ENCODE measurements around the gene SLC34A1.

SLC34A1 gene

GRCh38 chr5:177442066-177442826 is 58.0 kb downstream of the SLC34A1 start:
- Histone ChIP-seq H3K27me3 (ENCODE audit: insufficient read depth, low read length, poor library complexity) (no peaks in the 10 kb centered on the region), H3K56ac (ENCODE audit: low read length) (no peak overlapping the region), H2AK5ac (ENCODE audit: low read length) (no peak overlapping the region), H3K4me3 (ENCODE audit: low read length) (no peak overlapping the region), H4K5ac (ENCODE audit: low read length) (no peak overlapping the region), H3K18ac (ENCODE audit: low read length) (no peak overlapping the region), H3K4me2 (ENCODE audit: low read length) (no peak overlapping the region), H3K79me2 (ENCODE audit: control insufficient read depth, insufficient read depth, low read length) (no peaks in the 10 kb centered on the region), H3K27ac (ENCODE audit: low read depth, low read length) (no peak overlapping the region), H3K36me3 (ENCODE audit: control insufficient read depth, insufficient read depth, low read length) (peaks cover 1% of the 10 kb centered on the region), H3K23ac (ENCODE audit: low read length) (no peak overlapping the region), H2BK120ac (ENCODE audit: low read depth, low read length) (no peak overlapping the region), H3K4ac (ENCODE audit: low read depth, low read length) (no peak overlapping the region), H3K9ac (ENCODE audit: low read length) (no peak overlapping the region), H3K4me1 (ENCODE audit: control insufficient read depth, low read depth, low read length) (no peaks in the 10 kb centered on the region), H3K79me1 (ENCODE audit: low read length) (no peaks in the 10 kb centered on the region), H2BK5ac (ENCODE audit: low read length) (no peak overlapping the region), H4K8ac (ENCODE audit: low read depth, low read length) (no peak overlapping the region), H2BK15ac (replicated peaks; ENCODE audit: low read depth) (no peak overlapping the region)
- no CpG with 5 or more reads among the region's 20 CpGs for WGBS (ENCODE audit: extremely low coverage, insufficient coverage, low lambda C conversion rate)
- DNase-seq = no peak

GRCh38 chr5:177443144-177443983 is 59.1 kb downstream of the SLC34A1 start:
- no peak overlapping the region for H3K4ac ChIP-seq (ENCODE audit: low read depth, low read length)
- no peak overlapping the region for H2BK120ac ChIP-seq (ENCODE audit: low read depth, low read length)
- H3K79me1 ChIP-seq (ENCODE audit: low read length) = no peaks in the 10 kb centered on the region
- H3K36me3 ChIP-seq (ENCODE audit: control insufficient read depth, insufficient read depth, low read length) = peaks cover 1% of the 10 kb centered on the region
- H2AK5ac ChIP-seq (ENCODE audit: low read length) = no peak overlapping the region
- WGBS (ENCODE audit: extremely low coverage, insufficient coverage, low lambda C conversion rate) = no CpG with 5 or more reads among the region's 15 CpGs
- H3K4me1 ChIP-seq (ENCODE audit: control insufficient read depth, low read depth, low read length) = peaks cover 2% of the 10 kb centered on the region
- H3K79me2 ChIP-seq (ENCODE audit: control insufficient read depth, insufficient read depth, low read length) = no peaks in the 10 kb centered on the region
- no peak overlapping the region for H3K4me2 ChIP-seq (ENCODE audit: low read length)
- no peaks in the 10 kb centered on the region for H3K27me3 ChIP-seq (ENCODE audit: insufficient read depth, low read length, poor library complexity)
- no peak overlapping the region for H2BK5ac ChIP-seq (ENCODE audit: low read length)
- no peak overlapping the region for H2BK15ac ChIP-seq (replicated peaks; ENCODE audit: low read depth)
- no peak overlapping the region for H4K5ac ChIP-seq (ENCODE audit: low read length)
- no peak overlapping the region for H4K8ac ChIP-seq (ENCODE audit: low read depth, low read length)
- no peak overlapping the region for H3K18ac ChIP-seq (ENCODE audit: low read length)
- H3K9ac ChIP-seq (ENCODE audit: low read length) = no peak overlapping the region
- no peak for DNase-seq
- H3K23ac ChIP-seq (ENCODE audit: low read length) = no peak overlapping the region
- no peak overlapping the region for H3K56ac ChIP-seq (ENCODE audit: low read length)
- H3K27ac ChIP-seq (ENCODE audit: low read depth, low read length) = no peak overlapping the region
- no peak overlapping the region for H3K4me3 ChIP-seq (ENCODE audit: low read length)

- Histone ChIP-seq H4K8ac (ENCODE audit: low read depth, low read length) (no peak overlapping the region), H3K4me3 (ENCODE audit: low read length) (no peak overlapping the region), H3K79me1 (ENCODE audit: low read length) (no peaks in the 10 kb centered on the region), H3K27me3 (ENCODE audit: insufficient read depth, low read length, poor library complexity) (no peaks in the 10 kb centered on the region), H3K4ac (ENCODE audit: low read depth, low read length) (no peak overlapping the region), H3K4me1 (ENCODE audit: control insufficient read depth, low read depth, low read length) (peaks cover 2% of the 10 kb centered on the region), H3K56ac (ENCODE audit: low read length) (no peak overlapping the region), H2BK5ac (ENCODE audit: low read length) (no peak overlapping the region), H2BK120ac (ENCODE audit: low read depth, low read length) (no peak overlapping the region), H3K36me3 (ENCODE audit: control insufficient read depth, insufficient read depth, low read length) (no peaks in the 10 kb centered on the region), H3K27ac (ENCODE audit: low read depth, low read length) (no peak overlapping the region), H3K18ac (ENCODE audit: low read length) (no peak overlapping the region), H3K79me2 (ENCODE audit: control insufficient read depth, insufficient read depth, low read length) (no peaks in the 10 kb centered on the region), H3K9ac (ENCODE audit: low read length) (no peak overlapping the region), H2AK5ac (ENCODE audit: low read length) (no peak overlapping the region), H3K4me2 (ENCODE audit: low read length) (no peak overlapping the region), H2BK15ac (replicated peaks; ENCODE audit: low read depth) (no peak overlapping the region), H3K23ac (ENCODE audit: low read length) (no peak overlapping the region), H4K5ac (ENCODE audit: low read length) (no peak overlapping the region)
- no peak for DNase-seq
- no CpG with 5 or more reads among the region's 7 CpGs for WGBS (ENCODE audit: extremely low coverage, insufficient coverage, low lambda C conversion rate)
Measured at GRCh38 chr5:177444106-177445051, 60.1 kb downstream of the SLC34A1 start.

- H3K4ac ChIP-seq (ENCODE audit: low read depth, low read length) = no peak overlapping the region
- H3K79me2 ChIP-seq (ENCODE audit: control insufficient read depth, insufficient read depth, low read length) = no peaks in the 10 kb centered on the region
- no peaks in the 10 kb centered on the region for H3K79me1 ChIP-seq (ENCODE audit: low read length)
- no peak overlapping the region for H2BK5ac ChIP-seq (ENCODE audit: low read length)
- H2BK120ac ChIP-seq (ENCODE audit: low read depth, low read length) = no peak overlapping the region
- no peak overlapping the region for H3K9ac ChIP-seq (ENCODE audit: low read length)
- H3K56ac ChIP-seq (ENCODE audit: low read length) = no peak overlapping the region
- no peak overlapping the region for H3K18ac ChIP-seq (ENCODE audit: low read length)
- peaks cover 2% of the 10 kb centered on the region for H3K4me1 ChIP-seq (ENCODE audit: control insufficient read depth, low read depth, low read length)
- DNase-seq = no peak
- H2BK15ac ChIP-seq (replicated peaks; ENCODE audit: low read depth) = no peak overlapping the region
- no peak overlapping the region for H3K27ac ChIP-seq (ENCODE audit: low read depth, low read length)
- no CpG with 5 or more reads among the region's 10 CpGs for WGBS (ENCODE audit: extremely low coverage, insufficient coverage, low lambda C conversion rate)
- H3K23ac ChIP-seq (ENCODE audit: low read length) = no peak overlapping the region
- no peak overlapping the region for H3K4me3 ChIP-seq (ENCODE audit: low read length)
- H2AK5ac ChIP-seq (ENCODE audit: low read length) = no peak overlapping the region
- no peaks in the 10 kb centered on the region for H3K27me3 ChIP-seq (ENCODE audit: insufficient read depth, low read length, poor library complexity)
- no peak overlapping the region for H4K8ac ChIP-seq (ENCODE audit: low read depth, low read length)
- no peak overlapping the region for H3K4me2 ChIP-seq (ENCODE audit: low read length)
- no peaks in the 10 kb centered on the region for H3K36me3 ChIP-seq (ENCODE audit: control insufficient read depth, insufficient read depth, low read length)
- H4K5ac ChIP-seq (ENCODE audit: low read length) = no peak overlapping the region
Measured at GRCh38 chr5:177445052-177445916, 61.0 kb downstream of the SLC34A1 start.

- H3K9ac ChIP-seq (ENCODE audit: low read length) = peak overlapping the region; percentile 76
- no peak overlapping the region for H3K27ac ChIP-seq (ENCODE audit: low read depth, low read length)
- H3K36me3 ChIP-seq (ENCODE audit: control insufficient read depth, insufficient read depth, low read length) = no peaks in the 10 kb centered on the region
- peak overlapping the region; percentile 85 for H3K23ac ChIP-seq (ENCODE audit: low read length)
- no peak overlapping the region for H3K4me2 ChIP-seq (ENCODE audit: low read length)
- no peaks in the 10 kb centered on the region for H3K79me2 ChIP-seq (ENCODE audit: control insufficient read depth, insufficient read depth, low read length)
- H3K27me3 ChIP-seq (ENCODE audit: insufficient read depth, low read length, poor library complexity) = no peaks in the 10 kb centered on the region
- no peak overlapping the region for H3K4me3 ChIP-seq (ENCODE audit: low read length)
- no CpG with 5 or more reads among the region's 8 CpGs for WGBS (ENCODE audit: extremely low coverage, insufficient coverage, low lambda C conversion rate)
- no peak overlapping the region for H3K56ac ChIP-seq (ENCODE audit: low read length)
- H3K4ac ChIP-seq (ENCODE audit: low read depth, low read length) = no peak overlapping the region
- peaks cover 2% of the 10 kb centered on the region for H3K4me1 ChIP-seq (ENCODE audit: control insufficient read depth, low read depth, low read length)
- H2BK15ac ChIP-seq (replicated peaks; ENCODE audit: low read depth) = no peak overlapping the region
- no peaks in the 10 kb centered on the region for H3K79me1 ChIP-seq (ENCODE audit: low read length)
- H2AK5ac ChIP-seq (ENCODE audit: low read length) = no peak overlapping the region
- H4K5ac ChIP-seq (ENCODE audit: low read length) = no peak overlapping the region
- no peak overlapping the region for H4K8ac ChIP-seq (ENCODE audit: low read depth, low read length)
- DNase-seq = no peak
- no peak overlapping the region for H2BK120ac ChIP-seq (ENCODE audit: low read depth, low read length)
- no peak overlapping the region for H3K18ac ChIP-seq (ENCODE audit: low read length)
- H2BK5ac ChIP-seq (ENCODE audit: low read length) = no peak overlapping the region
Measured at GRCh38 chr5:177445917-177446199, 61.6 kb downstream of the SLC34A1 start.

Data from mesendoderm (in vitro differentiated cells).